Gastrocnemius medialis (tissue), 4 donors: ENCODE data around the gene CXCR4. TPM values are rescaled to one million over a fixed set of nuclear protein-coding genes. Genes with fewer than 3 reads are reported as not detected.

Experiments used
- ATAC-seq, 2 donors: fragments of 150-250 bp; one replicate each; pipeline ENCODE4 v1.9.1; 2016
- DNase-seq, 2 donors: peaks; one replicate each; pipeline ENCODE4 v3.0.0-alpha.2; 2019
- H3K27ac ChIP-seq, 4 donors: fragments of 200-600 bp; sonication (generic); 1 replicate in 1 of 4; 2 replicates in 3 of 4; pipeline ENCODE4 v1.5.1; 2016 to 2018; ENCODE audit warnings: mild to moderate bottlenecking in 2 of 4, moderate library complexity in 1 of 4
- H3K27me3 ChIP-seq, 3 donors: fragments of 200-600 bp; sonication (generic) in 2 of 3; 1 replicate in 1 of 3; 2 replicates in 2 of 3; pipeline versions ENCODE4 v1.5.1 to v1.6.0; 2016 to 2019; ENCODE audit warnings: mild to moderate bottlenecking in 1 of 3, moderate library complexity in 1 of 3
- H3K36me3 ChIP-seq, 2 donors: fragments of 200-600 bp; sonication (generic) in 1 of 2; one replicate each; pipeline ENCODE4 v1.5.1; 2017 to 2018
- H3K4me1 ChIP-seq, 2 donors: fragments of 200-600 bp; sonication (generic) in 1 of 2; one replicate each; pipeline ENCODE4 v1.5.1; 2016 to 2017; ENCODE audit warnings: mild to moderate bottlenecking in 2 of 2
- H3K4me3 ChIP-seq, 4 donors: fragments of 200-600 bp; sonication (generic) in 3 of 4; 1 replicate in 1 of 4; 2 replicates in 3 of 4; pipeline ENCODE4 v1.5.1; 2016 to 2019; ENCODE audit warnings: mild to moderate bottlenecking in 2 of 4
- H3K9me3 ChIP-seq, 3 donors: fragments of 200-600 bp; sonication (generic) in 2 of 3; 1 replicate in 1 of 3; 2 replicates in 2 of 3; pipeline ENCODE4 v1.5.1; 2016 to 2019
- POLR2A ChIP-seq, 2 donors: fragments of 450-650 bp; IDR thresholded peaks; one replicate each; pipeline ENCODE4 v1.6.1; 2017; ENCODE audit warnings: antibody characterized with exemption in 2 of 2, mild to moderate bottlenecking in 2 of 2, moderate library complexity in 2 of 2
- in situ Hi-C, 4 donors: fragments of 200-750 bp; cut with MboI; loops; one replicate each; pipeline versions ENCODE4 v1.15.0 to v1.8.0; 2017; ENCODE audit warnings: low sequenced_read_pairs in 4 of 4
- intact Hi-C: fragments of 100-400 bp; cut with DNase I; formaldehyde crosslinking; loops from one replicate; pipeline ENCODE4 v1.15.1; 2023; ENCODE audit warnings: low total_unique reads
- total RNA-seq, 4 donors: library from RNA; depleted of rRNA; stranded (reverse); fragments of >200 nt; gene quantifications; one replicate each; pipeline versions ENCODE4 v1.1.0 to v1.2.3, GENCODE V29; 2016
- TF ChIP-seq, protein P1 (sequence below), 5 experiments: fragments of 450-650 bp in 3 of 5; fragments of 200-600 bp in 2 of 5; sonication (generic) in 2 of 5; IDR thresholded peaks in 4 of 5; conservative IDR thresholded peaks in 1 of 5; 1 replicate in 4 of 5; 2 replicates in 1 of 5; pipeline ENCODE4 v1.5.1; 2016 to 2019; ENCODE audit warnings: antibody characterized with exemption in 5 of 5, mild to moderate bottlenecking in 3 of 5, moderate library complexity in 3 of 5

The CXCR4 gene
- total RNA-seq, 4 donors from 2014 or later: 2.5 to 6.6 (median 4.0) TPM

DNA sequence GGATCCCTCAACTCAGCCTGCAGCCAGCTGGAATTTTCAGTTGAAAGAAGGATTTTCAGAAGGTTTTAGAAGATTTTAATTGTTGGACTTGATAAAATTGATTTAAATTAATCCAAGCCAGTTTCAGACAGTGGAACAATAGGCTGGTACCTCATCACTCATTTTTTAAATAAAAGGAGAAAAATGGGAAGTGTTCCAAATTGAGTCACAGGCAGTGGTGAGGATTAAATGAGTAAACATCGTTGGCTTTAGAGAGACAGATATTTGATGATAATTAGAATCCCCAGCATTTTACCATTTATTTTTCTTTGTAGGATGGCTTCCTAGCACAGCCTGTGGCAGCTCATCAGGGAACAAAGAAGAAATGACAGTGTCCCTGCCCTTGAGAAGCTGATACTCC is 7.4 kb downstream of the CXCR4 start:
- DNase-seq: no peak
- H3K9me3 ChIP-seq: no peaks in the 10 kb centered on the region
- H3K27ac ChIP-seq: no peak overlapping the region
- no peak overlapping the region for H3K4me3 ChIP-seq
- no peak for ATAC-seq
- TF ChIP-seq, protein P1, sequence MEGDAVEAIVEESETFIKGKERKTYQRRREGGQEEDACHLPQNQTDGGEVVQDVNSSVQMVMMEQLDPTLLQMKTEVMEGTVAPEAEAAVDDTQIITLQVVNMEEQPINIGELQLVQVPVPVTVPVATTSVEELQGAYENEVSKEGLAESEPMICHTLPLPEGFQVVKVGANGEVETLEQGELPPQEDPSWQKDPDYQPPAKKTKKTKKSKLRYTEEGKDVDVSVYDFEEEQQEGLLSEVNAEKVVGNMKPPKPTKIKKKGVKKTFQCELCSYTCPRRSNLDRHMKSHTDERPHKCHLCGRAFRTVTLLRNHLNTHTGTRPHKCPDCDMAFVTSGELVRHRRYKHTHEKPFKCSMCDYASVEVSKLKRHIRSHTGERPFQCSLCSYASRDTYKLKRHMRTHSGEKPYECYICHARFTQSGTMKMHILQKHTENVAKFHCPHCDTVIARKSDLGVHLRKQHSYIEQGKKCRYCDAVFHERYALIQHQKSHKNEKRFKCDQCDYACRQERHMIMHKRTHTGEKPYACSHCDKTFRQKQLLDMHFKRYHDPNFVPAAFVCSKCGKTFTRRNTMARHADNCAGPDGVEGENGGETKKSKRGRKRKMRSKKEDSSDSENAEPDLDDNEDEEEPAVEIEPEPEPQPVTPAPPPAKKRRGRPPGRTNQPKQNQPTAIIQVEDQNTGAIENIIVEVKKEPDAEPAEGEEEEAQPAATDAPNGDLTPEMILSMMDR (IDR thresholded peaks at IDR 0.05 in 4 of 5, conservative IDR thresholded peaks at IDR 0.05 in 1 of 5): no peak
- no peak for TF ChIP-seq POLR2A (IDR thresholded peaks at IDR 0.05)
- H3K4me1 ChIP-seq: no peaks in the 10 kb centered on the region
- intact Hi-C loops: loop anchor here (10.0 kb wide), 2 partner anchors 96 to 274 kb away; no protein-coding TSS in a partner anchor
- peaks cover 14 to 30% (median 24%) of the 10 kb centered on the region in 3 donors for H3K27me3 ChIP-seq
- H3K36me3 ChIP-seq: no peaks in the 10 kb centered on the region
- in situ Hi-C loops: no loop called here

DNA sequence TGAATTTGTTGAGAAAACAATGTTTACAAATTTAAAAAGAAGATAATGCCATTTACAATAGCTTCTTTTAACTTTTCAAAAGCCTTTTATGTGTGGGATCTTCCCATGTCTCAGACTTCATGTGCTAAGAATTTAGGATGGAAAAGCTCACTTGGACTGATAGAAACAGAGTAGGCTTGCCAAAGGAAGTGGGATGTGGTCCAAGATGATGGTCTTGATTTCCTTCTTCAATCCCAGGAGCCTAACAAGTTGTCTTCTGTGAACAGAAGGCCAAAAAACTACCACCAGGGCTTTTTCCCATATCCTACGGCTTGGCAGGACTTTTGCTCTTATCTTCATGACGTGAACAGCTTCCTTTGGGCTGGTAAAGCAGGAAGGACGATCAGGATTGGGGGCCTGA is 9.5 kb downstream of the CXCR4 start:
- no peaks in the 10 kb centered on the region for H3K4me1 ChIP-seq
- no peaks in the 10 kb centered on the region for H3K36me3 ChIP-seq
- no peak for ATAC-seq
- no peak overlapping the region for H3K27ac ChIP-seq
- H3K27me3 ChIP-seq: peaks cover 2 to 16% (median 9%) of the 10 kb centered on the region in 3 donors
- H3K9me3 ChIP-seq: no peaks in the 10 kb centered on the region
- in situ Hi-C loops: no loop called here
- TF ChIP-seq, protein P1 (IDR thresholded peaks at IDR 0.05 in 4 of 5, conservative IDR thresholded peaks at IDR 0.05 in 1 of 5): no peak
- no peak for TF ChIP-seq POLR2A (IDR thresholded peaks at IDR 0.05)
- intact Hi-C loops: no loop called here
- DNase-seq: no peak
- H3K4me3 ChIP-seq: no peak overlapping the region

DNA sequence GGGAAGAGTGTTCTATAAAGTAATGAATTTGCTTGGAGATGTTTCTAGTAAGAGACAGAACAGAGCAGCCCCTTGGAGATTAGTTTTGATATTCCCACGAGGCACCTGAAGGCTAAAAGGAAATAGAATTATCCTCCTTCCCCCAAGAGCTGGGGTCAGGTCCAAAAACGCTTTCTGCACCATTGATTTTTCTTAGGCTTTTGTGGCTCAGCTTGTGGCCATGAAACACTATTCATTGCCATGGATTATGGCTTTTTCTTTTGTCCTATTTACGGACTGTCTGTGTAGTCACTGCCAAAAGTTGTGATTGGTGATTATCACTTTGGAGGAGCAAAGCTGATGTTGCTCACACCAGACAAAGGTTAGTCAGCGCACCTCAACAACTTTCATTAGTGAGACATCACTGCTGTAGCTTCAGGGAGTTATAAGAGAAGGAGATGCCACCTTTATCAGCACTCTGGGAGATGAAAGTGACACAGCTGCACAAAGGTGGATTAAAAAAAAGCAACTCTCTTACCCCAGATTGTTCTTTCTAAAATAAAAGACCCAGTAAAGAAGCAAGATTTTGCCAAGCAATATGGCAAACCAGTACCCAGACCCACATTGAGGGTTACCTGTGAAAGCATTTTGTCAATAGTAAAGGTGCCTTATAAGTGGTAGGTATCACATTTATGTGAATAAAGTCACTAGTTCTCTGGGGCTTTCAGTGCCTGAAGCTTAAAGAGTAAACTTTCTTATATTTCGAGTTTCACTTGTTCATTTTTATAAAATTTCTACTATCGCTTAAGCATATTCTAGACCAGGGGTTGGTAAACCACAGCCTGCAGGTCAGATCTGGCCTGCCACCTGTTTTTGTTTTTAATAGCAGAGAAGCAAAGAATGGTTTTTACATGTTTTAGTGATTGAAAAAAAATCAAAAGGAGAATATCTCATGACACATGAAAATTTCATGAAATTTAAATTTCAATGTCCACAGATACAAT is 10.6 kb downstream of the CXCR4 start:
- TF ChIP-seq POLR2A (IDR thresholded peaks at IDR 0.05): no peak
- TF ChIP-seq, protein P1 (IDR thresholded peaks at IDR 0.05 in 4 of 5, conservative IDR thresholded peaks at IDR 0.05 in 1 of 5): no peak
- Histone ChIP-seq H3K36me3 (no peaks in the 10 kb centered on the region), H3K9me3 (no peaks in the 10 kb centered on the region), H3K27me3 (peaks cover 0 to 8% (median 2%) of the 10 kb centered on the region in 3 donors), H3K27ac (no peak overlapping the region), H3K4me1 (no peaks in the 10 kb centered on the region), H3K4me3 (no peak overlapping the region)
- ATAC-seq: no peak
- in situ Hi-C loops (no loop called here), intact Hi-C loops (no loop called here)
- no peak for DNase-seq

DNA sequence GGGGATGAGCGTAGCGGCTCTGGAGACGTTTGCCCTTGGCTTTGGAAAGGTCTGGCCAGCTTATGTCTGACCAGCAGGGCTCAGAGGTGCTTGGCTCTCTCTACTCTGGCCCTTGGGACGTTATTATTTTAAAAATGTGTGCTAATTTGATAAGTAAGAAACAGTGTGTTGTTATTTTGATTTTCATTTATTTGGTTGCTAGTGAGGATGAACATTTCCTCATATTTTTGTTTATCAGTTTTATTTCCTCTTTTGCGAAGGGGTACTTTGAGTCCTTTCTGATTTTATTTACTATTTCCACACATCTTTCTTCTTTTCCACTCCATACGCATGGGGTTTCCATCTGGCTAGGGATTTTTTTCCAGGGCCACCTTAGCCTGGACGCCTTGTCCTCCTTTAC is 11.4 kb downstream of the CXCR4 start:
- Histone ChIP-seq H3K4me3 (no peak overlapping the region), H3K27ac (no peak overlapping the region), H3K9me3 (no peaks in the 10 kb centered on the region), H3K4me1 (no peaks in the 10 kb centered on the region), H3K27me3 (no peaks in the 10 kb centered on the region), H3K36me3 (no peaks in the 10 kb centered on the region)
- ATAC-seq (no peak), DNase-seq (no peak)
- in situ Hi-C loops: no loop called here
- no peak for TF ChIP-seq POLR2A (IDR thresholded peaks at IDR 0.05)
- TF ChIP-seq, protein P1 (IDR thresholded peaks at IDR 0.05 in 4 of 5, conservative IDR thresholded peaks at IDR 0.05 in 1 of 5): no peak
- intact Hi-C loops: no loop called here
